AML-193 (cell line): ENCODE data around the gene CHN1.

ENCODE experiments used
- DNase-seq, 2 experiments: peaks; one replicate each; lab custom pipeline; 2025; lab: John Stamatoyannopoulos, UW

Gene CHN1, protein sequence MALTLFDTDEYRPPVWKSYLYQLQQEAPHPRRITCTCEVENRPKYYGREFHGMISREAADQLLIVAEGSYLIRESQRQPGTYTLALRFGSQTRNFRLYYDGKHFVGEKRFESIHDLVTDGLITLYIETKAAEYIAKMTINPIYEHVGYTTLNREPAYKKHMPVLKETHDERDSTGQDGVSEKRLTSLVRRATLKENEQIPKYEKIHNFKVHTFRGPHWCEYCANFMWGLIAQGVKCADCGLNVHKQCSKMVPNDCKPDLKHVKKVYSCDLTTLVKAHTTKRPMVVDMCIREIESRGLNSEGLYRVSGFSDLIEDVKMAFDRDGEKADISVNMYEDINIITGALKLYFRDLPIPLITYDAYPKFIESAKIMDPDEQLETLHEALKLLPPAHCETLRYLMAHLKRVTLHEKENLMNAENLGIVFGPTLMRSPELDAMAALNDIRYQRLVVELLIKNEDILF

DNA sequence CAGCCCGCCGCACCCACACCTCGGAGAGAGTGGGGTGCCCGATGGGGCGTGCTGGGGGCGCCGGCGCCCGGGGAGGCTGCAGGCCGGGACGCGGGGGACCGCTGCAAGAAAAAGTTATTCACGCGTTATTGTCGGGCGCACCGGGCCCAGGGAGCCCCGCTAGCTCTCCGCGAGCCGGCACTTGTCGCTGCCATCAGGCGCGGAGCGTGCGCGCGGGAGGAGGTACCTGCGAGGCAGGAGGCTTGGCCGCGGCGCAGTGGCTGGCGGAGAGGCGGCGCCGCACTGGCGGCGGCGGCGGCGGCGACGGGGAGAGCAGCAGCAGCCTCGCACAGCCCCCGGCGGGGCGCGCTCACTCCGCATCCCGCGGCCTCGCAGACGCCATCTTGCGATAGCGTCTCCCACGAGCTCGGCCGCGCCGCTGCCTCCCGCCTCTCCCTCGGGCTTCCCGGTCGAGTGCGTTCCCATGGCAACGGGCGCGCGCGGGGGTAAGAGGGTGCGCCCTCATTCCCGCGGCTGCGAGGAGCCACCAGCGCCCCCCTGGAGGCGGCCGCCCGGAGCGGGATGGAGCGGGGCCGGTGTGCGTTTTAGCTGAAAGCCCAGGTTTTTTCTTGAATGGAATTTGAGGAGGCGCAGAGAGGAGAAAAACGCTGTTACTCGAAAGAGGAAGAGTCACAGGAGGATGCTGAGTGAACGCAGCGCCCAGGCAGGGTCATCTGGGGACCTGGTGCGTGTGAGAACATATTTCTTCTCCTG is at the start of gene CHN1:
Gene CHN1, minus strand, starts transcription at position 402 of the 753 bp plus-strand sequence. CDS start 469 bp downstream, outside the sequence.
- DNase-seq: no peak

DNA sequence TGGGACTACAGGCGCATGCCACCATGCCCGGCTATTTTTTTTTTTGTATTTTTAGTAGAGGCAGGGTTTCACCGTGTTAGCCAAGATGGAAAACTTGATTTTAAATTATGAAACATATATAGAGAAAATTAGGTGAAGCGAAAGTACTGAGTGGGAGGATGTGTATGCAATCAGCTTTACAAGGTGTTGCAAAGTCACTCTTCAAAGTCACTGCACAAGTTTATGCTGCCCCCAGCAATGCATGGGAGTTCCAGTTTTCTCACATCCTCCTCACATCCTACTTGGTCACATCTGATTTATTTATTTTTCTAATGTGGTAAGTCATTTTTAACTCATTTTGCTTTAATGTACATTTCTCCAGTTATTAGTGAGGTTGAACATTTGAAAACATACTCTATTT is 49.2 kb upstream of the CHN1 start:
- DNase-seq: no peak

DNA sequence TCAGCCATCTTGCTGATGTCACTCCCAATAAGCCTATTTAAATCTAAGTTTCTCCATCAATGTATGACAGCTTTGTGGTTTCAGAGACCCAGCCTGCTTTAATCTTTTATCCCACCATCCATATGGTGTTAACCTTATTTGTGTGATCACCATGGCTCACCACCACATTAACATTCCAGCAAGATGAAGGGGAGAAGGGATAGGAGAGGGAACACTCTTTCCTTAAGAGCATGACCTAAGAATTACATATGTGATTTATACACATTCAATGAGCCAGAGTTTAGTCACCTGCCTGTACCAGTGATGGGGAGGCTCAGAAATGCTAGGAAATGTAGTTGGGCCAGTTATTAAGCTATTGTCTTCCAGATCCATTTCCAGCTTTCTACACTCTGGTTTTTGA is 44.5 kb upstream of the CHN1 start:
- no peak for DNase-seq

DNA sequence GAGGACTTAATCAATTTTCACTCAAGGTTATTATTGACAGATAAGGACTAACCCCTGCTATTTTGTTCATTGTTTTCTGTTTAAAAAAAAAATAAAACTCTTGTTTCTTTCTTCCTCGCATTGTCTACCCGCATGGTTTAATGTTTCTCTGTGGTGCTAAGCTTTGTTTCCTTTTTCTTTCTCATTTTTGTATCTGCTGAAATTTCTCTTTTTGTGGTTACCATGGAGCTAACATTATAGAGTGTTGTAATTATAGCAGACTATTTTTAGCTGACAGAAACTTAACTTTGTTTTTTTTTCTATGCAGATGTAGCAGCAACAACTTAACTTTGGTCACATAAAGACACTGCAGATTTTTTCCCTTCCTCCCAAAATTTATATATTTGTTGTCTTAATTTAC is 43.1 kb upstream of the CHN1 start:
- peak in 1 of 2 experiments; percentile 13 for DNase-seq

DNA sequence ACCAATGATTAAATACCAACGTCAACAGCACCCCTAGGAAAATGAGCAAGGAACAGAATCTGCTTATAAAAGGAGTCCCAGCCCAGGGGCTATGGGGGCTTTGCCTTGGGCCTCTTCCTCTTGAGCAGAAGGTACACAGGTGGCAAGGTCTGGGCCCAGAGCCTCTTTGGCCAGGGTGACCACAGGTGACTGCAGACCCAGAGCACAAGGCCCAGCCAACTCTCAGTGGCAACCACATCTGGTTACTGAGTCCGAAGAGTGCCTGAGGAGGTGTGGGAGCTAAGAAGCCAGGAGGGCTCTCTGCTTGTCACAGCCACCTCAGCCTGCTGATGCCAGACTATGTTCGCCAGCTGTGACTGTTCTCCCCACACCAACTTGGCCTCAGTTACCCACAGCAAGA is 34.3 kb upstream of the CHN1 start:
- no peak for DNase-seq

DNA sequence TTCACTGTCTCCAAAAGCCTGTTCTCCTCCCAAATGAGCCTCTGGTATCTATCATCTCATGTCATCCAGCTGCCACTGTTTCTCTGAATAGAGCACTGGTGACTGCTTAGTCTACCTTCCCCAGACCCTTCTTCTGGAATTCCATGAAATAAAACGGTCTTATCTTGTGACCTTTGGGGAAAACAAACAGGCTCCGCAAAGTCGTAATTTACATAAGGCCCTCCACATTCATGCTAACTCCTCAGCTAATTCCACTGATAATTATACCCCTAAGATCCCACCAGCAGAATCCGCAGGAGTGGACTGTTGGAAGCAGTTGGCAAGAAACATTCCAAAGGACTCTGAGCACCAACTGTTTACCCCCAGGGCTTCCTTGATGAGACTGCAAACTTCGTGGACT is 33.9 kb upstream of the CHN1 start:
- no peak for DNase-seq

DNA sequence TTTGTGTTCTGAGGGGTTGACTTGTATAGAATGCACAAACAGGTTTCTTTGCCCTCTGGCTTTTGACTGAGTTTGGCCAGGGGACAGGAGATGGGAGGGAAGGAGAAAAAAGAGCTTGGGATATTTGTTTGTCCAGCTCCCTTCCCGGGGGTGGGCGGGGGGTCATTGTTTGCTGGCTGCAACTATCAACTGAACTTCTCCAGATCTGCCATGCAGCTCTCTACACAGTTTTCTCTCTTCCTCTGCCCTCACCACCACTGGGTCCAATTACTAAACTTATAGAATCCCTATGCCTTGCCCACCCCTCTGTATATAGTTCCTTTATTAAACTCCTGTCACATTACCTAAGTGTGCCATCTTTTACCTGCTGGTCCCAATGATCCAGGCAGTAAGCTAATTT is 32.8 kb upstream of the CHN1 start:
- DNase-seq: no peak

DNA sequence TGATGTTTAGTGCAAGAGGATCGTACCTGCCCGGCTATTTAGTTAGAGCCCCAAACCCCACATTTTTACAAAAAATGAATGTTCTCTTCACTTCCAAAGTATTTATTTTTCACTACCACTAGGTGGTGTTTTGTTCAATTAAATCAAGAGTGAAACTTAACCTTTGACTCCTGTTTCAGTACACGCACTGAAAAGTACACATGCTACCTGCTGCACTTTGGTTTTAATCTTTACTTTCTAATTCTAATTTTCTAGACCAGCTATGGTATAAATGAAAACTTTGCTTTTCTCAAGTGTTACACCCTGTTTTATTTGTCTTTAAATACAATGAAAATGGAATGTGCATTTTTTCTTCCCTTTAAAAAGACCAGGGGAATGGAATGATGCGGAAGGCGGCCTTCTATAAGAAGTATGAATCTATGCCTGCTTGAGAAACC is 31.4 kb upstream of the CHN1 start:
- DNase-seq: peak; percentile 58 to 65

DNA sequence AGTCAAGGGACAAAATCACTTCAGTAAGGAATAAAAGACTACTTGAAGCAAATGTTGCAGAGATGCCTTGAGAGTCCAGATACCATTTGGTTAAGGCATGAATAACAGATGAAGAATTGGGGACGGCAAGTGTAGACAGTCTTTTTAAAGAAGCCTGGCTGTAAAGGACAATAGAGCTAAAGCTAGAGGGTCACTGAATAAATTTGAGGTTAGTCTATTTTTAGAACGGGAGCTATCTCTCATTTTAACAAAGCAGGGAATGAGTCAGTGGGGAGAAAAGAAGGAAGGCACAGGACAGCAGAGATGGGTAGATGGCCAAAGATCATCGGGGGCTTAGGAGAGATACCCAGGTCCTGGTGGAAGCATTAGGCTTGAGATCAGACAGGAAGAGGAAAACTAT is 30.6 kb upstream of the CHN1 start:
- DNase-seq: no peak

DNA sequence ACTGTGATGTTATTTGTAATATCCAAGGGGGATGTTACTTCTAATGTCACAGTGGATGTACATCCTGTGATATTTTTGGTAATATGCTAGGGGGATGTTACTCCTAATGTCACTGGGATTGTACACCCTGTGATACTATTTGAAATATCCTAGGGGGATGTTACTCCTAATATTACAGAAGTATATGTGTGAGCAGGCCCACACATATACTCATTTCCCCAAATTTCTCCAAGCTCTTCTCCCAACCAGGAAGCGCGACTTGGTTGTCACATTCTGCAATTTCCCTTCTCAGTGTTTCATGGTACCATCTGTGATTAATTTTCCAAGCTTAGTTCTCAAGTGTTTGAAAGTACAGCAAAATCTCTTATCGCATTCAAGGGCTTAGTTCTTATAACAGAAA is 29.5 kb upstream of the CHN1 start:
- DNase-seq: no peak

DNA sequence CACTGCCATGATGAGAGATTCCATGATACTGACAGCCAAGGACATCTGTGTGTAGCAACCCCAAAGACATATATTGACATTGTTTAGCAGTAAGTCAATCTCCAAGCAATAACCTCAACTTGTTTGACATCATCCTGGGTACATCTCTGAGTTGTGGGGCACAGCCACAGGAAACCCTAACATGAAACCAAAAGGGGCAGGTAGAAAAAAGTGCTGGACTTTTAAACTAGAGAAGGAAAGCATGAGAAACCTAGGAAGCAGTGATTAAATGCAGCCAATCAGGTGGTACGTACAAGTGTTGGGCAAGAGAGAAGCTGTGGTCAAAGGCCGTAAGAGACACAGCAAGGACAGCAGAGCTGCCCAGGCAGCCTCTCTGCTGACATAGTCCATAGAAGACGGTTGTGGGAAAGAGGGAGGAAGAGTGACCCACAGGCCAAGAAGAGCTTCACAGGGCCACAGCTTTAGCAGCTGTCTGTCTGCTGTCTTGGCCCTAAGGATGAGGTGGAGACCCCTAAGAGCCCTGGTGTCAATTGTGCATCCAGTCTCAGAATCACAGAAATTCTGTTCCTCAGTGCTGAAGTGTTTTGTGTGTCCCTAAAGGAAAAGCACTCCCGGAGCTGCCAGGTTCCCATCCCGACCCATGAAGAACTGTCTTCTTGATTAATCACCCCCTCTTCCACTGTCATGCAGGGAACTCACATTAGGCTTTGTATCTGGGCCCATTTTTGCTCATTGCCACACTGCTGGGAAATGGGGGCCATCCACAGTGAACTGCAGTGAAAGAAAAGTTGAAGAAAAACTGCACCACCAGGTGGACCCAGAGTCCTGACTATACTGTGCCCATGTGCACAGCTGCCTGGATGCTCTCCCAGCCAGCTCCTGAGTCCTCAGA is 25.4 kb upstream of the CHN1 start:
- DNase-seq: peak; percentile 28 to 56

DNA sequence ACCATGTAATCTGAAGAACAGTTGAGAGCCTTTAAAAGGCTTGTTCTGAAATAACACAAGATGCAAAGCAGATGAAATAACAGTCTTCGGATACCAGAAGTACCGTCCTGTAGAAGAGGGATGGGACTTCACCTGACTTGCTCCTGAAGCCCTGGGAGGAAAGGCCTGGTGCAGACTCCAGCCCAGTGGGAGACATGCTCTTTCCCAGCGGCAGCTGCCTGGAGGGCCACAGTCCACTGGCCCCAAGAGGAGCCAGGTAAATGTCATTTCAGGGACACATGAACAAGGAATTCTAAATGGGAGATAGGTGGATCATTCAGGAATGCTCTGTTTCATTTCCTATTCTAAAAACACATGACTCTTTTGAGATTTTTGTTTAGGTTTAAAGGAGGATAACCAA is 22.6 kb upstream of the CHN1 start:
- no peak for DNase-seq

DNA sequence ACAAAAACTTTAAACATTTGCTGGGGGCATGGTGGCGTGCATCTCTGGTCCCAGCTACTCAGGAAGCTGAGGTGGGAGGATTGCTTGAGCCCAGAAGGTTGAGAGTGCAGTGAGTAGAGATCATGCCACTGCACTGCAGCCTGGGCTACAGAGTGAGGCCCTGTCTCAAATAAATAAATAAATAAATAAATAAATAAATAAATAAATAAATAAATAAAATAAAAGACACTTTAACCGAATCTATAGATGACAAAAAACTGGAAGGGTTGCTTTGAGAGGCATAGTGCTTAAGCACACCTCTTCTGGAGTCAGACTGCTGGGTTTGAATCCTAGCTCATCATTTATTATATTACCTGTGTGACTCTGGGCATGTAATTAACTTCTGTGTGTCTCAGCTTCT is 21.2 kb upstream of the CHN1 start:
- DNase-seq: no peak

DNA sequence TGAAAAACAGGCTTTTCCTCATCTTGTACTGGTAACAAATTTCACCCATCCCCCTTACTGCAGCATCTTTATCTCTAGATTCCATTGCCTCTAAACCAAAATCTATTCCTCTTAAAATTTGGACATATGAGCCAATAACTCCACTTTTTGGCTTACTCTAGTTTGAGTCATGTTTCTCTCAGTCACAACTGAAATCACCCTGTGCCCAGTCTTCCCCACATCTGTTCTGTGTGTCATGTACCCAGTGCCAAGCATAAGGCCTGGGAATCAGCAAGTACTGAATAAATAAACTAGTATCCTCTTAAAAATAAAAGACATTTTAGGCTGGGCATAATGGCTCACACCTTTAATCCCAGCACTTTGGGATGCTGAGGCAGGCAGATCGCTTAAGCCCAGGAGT is 20.8 kb upstream of the CHN1 start:
- no peak for DNase-seq

DNA sequence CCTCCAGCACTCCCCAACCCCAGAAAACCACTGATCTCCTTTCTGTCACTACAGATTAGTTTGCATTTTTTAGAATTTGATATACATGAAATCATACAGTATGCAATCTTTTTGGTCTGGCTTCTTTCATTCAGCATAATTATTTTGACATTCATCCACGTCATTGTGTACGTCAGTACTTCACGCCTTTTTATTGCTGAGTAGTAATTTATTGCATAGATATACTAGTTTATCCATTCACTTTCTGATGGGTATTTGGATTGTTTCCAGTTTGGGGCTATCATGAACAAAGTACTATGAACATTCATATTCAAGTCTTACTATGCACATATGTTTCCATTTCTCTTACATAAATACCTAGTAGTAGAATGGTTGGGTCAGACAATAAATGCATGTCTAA is 20.1 kb upstream of the CHN1 start:
- DNase-seq: no peak

DNA sequence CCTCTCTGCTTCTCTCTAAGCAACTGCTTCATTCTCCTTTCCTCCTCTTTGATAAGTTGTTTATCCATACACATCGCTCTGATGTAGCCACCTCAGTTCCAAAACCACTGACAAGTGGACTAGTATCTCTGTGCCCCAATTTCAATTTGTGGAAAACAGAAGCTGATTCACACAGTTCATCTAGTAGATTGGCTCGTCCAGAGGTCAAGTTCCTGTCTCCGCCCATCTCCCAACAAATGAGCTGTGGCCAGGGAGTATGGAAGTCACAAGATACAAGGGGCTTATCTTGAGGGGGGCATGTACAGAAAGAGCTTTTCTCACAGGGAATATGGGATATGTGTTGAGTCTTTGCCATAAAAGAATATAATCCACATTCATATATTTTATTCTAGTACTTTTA is 17.7 kb upstream of the CHN1 start:
- no peak for DNase-seq

DNA sequence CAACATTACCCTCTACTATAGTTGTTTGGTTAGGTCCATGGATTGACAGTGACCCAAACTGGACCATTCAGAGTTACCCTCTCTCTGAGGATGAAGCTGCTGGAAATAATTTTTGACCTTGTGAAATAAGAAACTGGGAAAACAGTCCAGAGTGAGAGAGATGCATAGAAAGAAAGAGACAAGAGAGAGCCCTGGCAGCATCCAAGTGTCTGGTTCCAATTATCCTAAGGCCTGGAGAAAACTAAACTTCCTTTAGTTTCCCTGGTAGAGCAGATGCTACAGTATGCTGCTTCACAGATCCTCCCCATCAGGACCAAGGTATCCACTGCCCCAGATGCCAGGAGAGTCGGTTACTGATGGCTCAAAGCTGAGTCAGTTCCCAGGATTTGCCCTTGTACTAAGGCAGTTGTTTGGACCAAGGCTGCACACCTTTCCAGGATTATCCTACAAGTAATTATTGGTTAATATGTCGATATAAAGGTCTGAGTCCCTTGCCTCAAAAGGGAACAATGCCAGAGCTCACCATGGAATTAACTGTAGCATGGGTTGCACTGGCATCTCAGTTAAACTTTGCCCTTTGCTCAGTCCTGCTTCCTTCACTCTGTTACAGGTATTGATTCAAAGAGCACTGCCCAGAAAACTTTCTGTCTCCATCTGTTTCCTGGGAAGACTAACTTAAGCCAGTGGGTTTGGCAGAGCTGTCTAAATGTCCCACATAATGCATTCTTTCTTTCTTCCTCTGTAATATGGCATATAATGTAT is 14.6 kb upstream of the CHN1 start:
- DNase-seq: no peak

DNA sequence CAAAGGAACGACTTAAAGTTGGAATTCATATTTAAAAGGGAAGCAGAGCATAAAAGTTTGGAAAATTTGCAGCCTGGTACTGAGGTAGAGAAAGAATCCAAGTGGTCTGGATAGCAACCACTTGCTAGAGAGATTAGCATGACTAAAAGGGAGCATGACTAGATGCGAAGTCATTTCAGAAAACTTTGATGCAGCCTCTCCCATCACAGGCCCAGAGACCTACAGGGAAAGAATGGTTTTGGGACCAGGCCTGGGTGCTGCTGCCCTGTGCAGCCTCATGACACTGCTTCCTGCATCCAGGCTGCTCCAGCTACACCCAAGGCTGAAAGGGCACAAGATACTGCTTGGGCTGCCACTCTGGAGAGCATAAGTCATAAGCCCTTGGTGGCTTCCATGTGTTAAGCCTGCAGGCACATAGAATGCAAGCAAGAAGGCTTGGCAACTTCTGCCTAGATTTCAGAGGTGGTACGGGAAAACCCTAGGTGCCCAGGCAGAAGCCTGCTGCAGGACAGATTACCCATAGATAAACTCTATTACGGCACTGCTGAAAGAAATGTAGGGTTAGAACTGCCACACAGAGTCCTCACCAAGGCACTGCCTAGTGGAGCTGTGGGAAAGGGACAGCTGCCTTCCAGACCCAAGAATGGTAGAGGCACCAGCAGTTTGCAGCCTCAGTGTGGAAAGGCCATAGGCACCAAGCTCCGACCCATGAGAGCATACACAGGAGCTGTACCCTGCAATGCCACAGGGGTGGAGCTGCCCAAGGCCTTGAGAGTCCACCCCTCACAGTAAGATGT is 12.6 kb upstream of the CHN1 start:
- DNase-seq: no peak

DNA sequence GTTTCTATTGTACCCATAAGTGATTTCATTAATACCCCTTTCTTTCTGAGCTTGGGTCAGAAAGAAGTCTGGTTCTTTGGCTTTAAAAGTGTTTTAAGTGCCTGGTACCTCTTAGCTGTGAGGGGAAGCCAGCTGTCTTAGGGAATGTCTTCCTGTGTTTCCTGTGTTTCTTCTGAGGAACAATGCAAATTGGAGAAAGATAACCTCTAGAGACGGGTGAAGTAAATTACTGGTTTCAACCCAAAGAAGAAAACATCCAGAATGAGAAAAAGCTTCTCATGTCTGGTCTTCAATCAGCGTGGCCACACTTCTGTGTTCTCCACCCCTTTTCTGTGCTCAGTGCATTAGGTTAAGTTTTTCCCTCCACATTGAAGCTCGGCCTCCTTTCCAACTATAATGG is 10.2 kb upstream of the CHN1 start:
- no peak for DNase-seq

DNA sequence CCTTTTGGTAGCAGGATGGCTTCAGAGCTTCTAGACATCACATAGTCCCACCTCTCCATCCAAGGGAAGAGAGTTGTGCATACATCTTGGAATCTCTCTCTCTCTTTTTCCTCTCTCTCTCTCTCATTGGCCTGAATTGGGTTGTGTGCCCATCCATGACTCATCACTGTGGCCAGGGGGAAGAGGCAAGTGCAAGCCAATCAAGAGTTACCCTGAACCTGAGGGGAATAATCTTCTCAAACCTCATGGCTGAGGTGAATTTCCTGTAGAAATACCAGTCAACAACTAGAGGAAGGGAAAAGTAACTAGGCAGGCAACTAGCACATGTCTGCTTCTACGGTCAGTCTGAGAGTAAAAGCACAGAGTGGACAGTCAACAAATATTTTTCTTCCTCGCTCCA is 7.3 kb upstream of the CHN1 start:
- no peak for DNase-seq

DNA sequence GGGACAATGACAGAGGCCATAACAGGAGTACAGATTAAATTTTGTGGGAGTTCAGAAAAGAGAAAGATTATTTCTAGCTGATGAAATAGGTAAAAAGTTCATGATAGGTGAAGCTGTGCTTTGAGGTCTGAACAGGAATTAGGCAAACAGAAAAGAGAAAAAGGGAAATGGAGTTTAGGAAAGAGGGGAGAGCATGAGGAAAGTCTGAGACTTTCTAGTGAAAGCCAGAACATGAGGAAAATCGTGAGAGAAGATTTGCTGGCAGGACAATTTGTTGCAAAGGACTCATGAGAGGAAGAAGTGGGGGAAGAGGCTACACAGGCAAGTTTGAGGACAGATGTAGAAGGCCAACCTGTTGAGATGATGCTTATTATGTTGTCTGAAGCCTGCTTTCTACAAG is 6.3 kb upstream of the CHN1 start:
- no peak for DNase-seq
